Activated naive CD8-positive, alpha-beta T cell treated with anti-CD3 and anti-CD28 coated beads for 36 hours (primary cell): ENCODE measurements around the gene UNC13D. TPM values are rescaled to one million over a fixed set of nuclear protein-coding genes. Genes with fewer than 3 reads are reported as not detected.
"Not testable (repeated sequence)": the region's sequence is repeated elsewhere in the genome, so short reads cannot be mapped to it uniquely, and the experiment has no call there.

Source experiments
- DNase-seq: peaks from one replicate; pipeline ENCODE4 v3.0.0; 2021
- H3K27ac Mint-ChIP-seq: one replicate; pipeline ENCODE4 v1.8.0; 2022; ENCODE audit warnings: mild to moderate bottlenecking, moderate library complexity, mixed read lengths
- H3K27me3 Mint-ChIP-seq: one replicate; pipeline ENCODE4 v1.8.0; 2022; ENCODE audit warnings: mild to moderate bottlenecking, mixed read lengths
- H3K36me3 Mint-ChIP-seq: one replicate; pipeline ENCODE4 v1.8.0; 2021; ENCODE audit warnings: mild to moderate bottlenecking, mixed read lengths
- H3K4me1 Mint-ChIP-seq: one replicate; pipeline ENCODE4 v1.8.0; 2021; ENCODE audit warnings: mixed read lengths
- H3K4me3 Mint-ChIP-seq: one replicate; pipeline ENCODE4 v1.8.0; 2022; ENCODE audit warnings: mild to moderate bottlenecking, moderate library complexity, mixed read lengths
- H3K9me3 Mint-ChIP-seq: one replicate; pipeline ENCODE4 v1.8.0; 2022; ENCODE audit warnings: mixed read lengths
- total RNA-seq, 2 experiments: library from RNA; stranded (reverse); gene quantifications; one replicate each; pipeline ENCODE4 v1.2.3, GENCODE V29; 2021

The UNC13D gene
- total RNA-seq, 2 experiments from 2014 or later: 145 to 156 TPM

- Mint-ChIP-seq H3K4me3 (peak overlapping the region; percentile 82), H3K27me3 (peaks cover 5% of the 10 kb centered on the region), H3K36me3 (peaks cover 5% of the 10 kb centered on the region), H3K9me3 (no peaks in the 10 kb centered on the region), H3K4me1 (peaks cover 27% of the 10 kb centered on the region), H3K27ac (peak overlapping the region; percentile 71)
- DNase-seq: peak; percentile 83
Measured at GRCh38 chr17:75877752-75878173, 33.6 kb upstream of the UNC13D start.

DNA sequence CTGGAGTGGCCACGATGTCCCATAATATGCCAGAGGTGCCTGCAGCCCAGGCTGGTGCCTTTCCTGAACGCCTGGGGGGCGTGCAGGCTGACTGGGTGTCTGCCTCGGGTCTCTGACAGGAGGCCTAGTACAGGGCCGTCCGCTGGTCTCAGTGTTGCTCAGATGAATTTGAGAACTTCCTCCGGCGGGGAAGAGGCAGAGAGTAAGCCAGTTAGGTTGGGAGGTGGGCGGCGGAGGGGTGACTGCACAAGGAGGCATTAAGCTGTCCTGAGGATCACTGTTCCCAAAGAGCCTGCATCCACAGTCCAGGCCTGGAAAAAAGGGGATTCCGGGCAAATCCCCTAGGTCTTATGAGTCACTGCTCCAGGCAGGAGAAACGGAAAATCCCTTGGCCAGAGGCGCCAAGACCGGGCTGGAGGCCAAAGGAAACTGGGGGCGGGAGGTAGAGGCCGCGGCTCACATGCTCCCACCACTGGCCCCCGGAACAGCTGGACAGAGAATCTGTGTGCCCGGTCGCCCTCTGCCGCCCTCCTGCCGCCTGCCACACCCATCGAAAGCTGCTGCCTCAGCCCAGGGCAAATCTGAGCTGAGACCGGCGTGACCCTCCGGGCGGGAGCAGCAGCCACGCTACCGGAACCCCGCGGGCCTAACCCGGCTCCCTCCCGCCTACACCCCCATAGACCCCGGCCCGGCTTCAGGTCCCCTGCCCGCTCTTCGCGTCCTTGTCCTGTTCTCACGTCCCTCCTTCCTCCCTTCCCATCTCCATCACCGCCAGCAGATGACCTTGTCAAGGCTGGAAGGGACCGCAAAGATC, 32.9 kb upstream of the UNC13D start:
- Mint-ChIP-seq H3K9me3 (no peaks in the 10 kb centered on the region), H3K4me3 (peak overlapping the region; percentile 82), H3K4me1 (peaks cover 31% of the 10 kb centered on the region), H3K36me3 (peaks cover 5% of the 10 kb centered on the region), H3K27ac (peak overlapping the region; percentile 71), H3K27me3 (peaks cover 5% of the 10 kb centered on the region)
- peak; percentile 46 for DNase-seq

- peaks cover 31% of the 10 kb centered on the region for H3K4me1 Mint-ChIP-seq
- peak; percentile 80 for DNase-seq
- H3K36me3 Mint-ChIP-seq: peaks cover 5% of the 10 kb centered on the region
- H3K4me3 Mint-ChIP-seq: peak overlapping the region; percentile 82
- peaks cover 5% of the 10 kb centered on the region for H3K27me3 Mint-ChIP-seq
- no peaks in the 10 kb centered on the region for H3K9me3 Mint-ChIP-seq
- H3K27ac Mint-ChIP-seq: peak overlapping the region; percentile 71
Measured at GRCh38 chr17:75876190-75876937, 32.2 kb upstream of the UNC13D start.

GRCh38 chr17:75875940-75876189, 31.7 kb upstream of the UNC13D start:
- Mint-ChIP-seq H3K36me3 (peaks cover 5% of the 10 kb centered on the region), H3K9me3 (no peaks in the 10 kb centered on the region), H3K27me3 (peaks cover 5% of the 10 kb centered on the region), H3K27ac (peak overlapping the region; percentile 71), H3K4me3 (peak overlapping the region; percentile 82), H3K4me1 (peaks cover 31% of the 10 kb centered on the region)
- no peak for DNase-seq

DNA sequence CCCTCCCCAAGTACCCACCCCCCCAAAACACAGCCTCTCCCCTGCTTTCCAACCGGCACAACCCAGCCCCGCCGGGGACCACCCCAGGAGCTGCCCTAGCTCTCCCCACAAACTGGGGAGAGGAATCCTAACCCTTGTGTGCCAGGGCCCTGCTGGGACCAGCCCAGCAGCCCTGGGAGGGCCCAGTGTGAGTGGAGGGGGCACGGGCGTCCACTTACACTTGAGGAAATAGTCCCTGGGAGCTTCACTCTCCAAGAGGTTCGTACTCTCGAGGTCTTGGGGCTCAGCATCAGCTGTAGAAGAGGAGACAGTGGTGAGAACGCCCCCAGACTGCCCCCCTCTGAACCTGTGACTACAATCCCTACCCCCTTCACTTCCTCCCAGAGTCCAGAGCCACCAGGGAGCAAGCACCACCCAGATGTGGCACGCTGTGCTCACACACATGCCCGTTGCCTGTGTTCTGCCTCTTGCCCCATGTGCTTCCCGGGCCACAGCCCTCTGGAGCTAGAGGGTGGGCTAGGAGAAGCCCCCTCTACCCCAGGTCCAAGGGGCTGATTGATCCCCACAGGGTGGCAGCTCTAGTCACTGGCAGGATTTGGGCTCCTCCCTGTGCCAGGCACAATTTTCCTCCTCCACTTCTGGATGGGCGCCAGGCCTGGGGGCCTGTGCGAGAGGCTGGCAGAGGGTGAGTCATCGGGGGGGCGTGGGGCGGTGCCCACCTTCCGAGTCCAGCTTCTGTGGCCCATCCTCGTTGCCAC, 31.2 kb upstream of the UNC13D start:
- no peak for DNase-seq
- peaks cover 5% of the 10 kb centered on the region for H3K36me3 Mint-ChIP-seq
- H3K4me3 Mint-ChIP-seq: peak overlapping the region; percentile 82
- peaks cover 5% of the 10 kb centered on the region for H3K27me3 Mint-ChIP-seq
- H3K27ac Mint-ChIP-seq: peak overlapping the region; percentile 71
- no peaks in the 10 kb centered on the region for H3K9me3 Mint-ChIP-seq
- peaks cover 31% of the 10 kb centered on the region for H3K4me1 Mint-ChIP-seq

DNA sequence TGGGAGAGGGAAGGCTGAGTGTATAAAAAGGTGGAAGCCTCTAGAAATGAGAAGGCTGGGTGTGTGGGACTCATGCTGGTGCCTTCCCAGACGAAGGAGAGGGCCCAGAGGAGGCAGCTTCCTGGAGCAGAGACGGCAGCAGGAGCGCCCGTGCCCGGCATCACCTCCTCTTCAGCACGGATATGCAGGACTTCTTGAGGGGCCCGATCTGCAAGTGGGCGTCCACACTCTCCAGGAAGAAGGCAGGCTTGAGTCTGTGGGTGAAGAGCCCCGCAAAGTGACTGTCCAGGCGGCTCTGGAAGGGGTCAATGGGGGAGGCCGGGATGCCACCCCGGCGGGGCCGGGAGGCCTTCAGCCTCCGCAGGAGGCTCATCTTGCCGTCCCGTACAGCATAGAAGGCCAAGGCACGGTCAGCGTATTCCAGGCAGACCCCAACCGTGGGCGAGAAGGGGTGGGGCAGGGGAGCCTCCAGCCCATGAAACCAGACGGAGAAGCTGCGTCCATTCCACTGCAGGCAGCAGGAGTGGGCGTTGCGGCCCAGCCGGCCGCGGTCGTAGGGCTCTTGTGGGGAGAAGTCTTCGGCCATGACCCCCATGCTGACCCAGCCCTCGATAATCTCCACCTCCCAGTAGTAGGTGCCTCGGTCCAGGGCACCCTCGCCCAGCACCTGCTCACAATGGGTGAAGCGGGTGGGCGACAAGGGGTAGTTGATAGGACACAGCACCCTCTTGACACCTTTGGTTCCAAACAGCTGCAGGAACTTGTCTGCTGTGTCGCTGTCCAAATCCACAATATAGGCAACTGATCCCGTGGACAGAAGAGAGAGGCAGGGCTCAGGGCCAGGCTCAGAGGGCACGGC, 30.3 kb upstream of the UNC13D start:
- Mint-ChIP-seq H3K36me3 (peaks cover 5% of the 10 kb centered on the region), H3K27me3 (peaks cover 5% of the 10 kb centered on the region), H3K4me3 (no peak overlapping the region), H3K27ac (no peak overlapping the region), H3K4me1 (peaks cover 31% of the 10 kb centered on the region), H3K9me3 (no peaks in the 10 kb centered on the region)
- no peak for DNase-seq

DNA sequence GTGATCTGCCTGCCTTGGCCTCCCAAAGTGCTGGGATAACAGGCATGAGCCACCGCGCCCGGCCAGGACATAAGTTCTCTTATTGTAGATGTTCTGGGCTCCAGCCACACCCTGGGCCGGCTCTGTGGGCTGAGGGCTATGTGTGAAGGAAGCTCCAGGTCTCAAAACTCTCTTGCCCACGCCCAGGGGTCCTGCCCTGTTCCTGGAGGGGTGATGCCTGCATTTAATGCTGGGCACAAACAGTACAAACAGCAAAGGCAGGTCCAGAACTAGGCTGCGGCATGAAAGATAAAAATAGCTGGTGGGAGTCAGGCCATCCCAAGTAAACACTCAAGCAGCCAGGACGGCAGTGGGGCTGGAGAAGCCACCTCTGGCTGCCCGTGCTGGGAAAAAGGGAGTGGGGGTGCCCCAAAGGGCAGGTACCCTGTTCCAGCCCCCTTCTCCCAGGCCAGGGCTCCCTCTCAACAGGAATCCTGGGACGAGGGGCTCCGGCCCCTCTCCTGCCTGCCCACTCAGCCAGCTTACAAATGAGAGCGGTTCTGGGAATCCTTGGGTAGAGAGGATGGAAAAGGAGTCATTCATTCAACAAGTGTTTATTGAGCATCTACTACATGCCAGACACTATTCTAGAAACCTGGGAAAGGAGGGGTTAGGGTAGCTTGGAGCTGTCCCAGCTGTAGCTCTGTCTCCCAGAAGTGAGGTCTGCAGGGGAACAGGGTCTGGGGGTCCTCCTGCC, 29.6 kb upstream of the UNC13D start:
- no peak overlapping the region for H3K4me3 Mint-ChIP-seq
- H3K36me3 Mint-ChIP-seq: peaks cover 5% of the 10 kb centered on the region
- H3K9me3 Mint-ChIP-seq: no peaks in the 10 kb centered on the region
- peaks cover 27% of the 10 kb centered on the region for H3K4me1 Mint-ChIP-seq
- peaks cover 2% of the 10 kb centered on the region for H3K27me3 Mint-ChIP-seq
- H3K27ac Mint-ChIP-seq: no peak overlapping the region
- DNase-seq: no peak

- H3K4me1 Mint-ChIP-seq: peaks cover 24% of the 10 kb centered on the region
- peak overlapping the region; percentile 29 for H3K27ac Mint-ChIP-seq
- H3K36me3 Mint-ChIP-seq: peaks cover 5% of the 10 kb centered on the region
- H3K27me3 Mint-ChIP-seq: no peaks in the 10 kb centered on the region
- no peak overlapping the region for H3K4me3 Mint-ChIP-seq
- DNase-seq: peak; percentile 38
- no peaks in the 10 kb centered on the region for H3K9me3 Mint-ChIP-seq
Measured at GRCh38 chr17:75872434-75873351, 28.5 kb upstream of the UNC13D start.

DNA sequence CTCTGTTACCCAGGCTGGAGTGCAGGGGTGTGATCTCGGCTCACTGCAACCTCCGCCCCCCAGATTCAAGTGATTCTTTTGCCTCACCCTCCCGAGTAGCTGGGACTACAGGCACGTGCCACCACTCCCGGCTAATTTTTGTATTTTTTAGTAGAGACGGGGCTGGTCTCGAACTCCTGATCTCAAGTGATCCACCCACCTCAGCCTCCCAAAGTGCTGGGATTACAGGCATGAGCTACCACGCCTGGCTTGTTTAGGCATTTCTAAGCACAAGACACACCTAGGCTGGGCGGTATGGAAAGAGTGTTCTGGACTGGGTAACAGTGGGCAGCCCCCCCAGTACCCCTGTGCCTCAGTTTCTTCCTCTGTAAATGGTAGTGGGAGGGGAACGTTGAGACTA, 26.0 kb upstream of the UNC13D start:
- H3K4me3 Mint-ChIP-seq, H3K27me3 Mint-ChIP-seq, H3K36me3 Mint-ChIP-seq, H3K9me3 Mint-ChIP-seq, H3K4me1 Mint-ChIP-seq, H3K27ac Mint-ChIP-seq, DNase-seq: not testable (repeated sequence)

DNA sequence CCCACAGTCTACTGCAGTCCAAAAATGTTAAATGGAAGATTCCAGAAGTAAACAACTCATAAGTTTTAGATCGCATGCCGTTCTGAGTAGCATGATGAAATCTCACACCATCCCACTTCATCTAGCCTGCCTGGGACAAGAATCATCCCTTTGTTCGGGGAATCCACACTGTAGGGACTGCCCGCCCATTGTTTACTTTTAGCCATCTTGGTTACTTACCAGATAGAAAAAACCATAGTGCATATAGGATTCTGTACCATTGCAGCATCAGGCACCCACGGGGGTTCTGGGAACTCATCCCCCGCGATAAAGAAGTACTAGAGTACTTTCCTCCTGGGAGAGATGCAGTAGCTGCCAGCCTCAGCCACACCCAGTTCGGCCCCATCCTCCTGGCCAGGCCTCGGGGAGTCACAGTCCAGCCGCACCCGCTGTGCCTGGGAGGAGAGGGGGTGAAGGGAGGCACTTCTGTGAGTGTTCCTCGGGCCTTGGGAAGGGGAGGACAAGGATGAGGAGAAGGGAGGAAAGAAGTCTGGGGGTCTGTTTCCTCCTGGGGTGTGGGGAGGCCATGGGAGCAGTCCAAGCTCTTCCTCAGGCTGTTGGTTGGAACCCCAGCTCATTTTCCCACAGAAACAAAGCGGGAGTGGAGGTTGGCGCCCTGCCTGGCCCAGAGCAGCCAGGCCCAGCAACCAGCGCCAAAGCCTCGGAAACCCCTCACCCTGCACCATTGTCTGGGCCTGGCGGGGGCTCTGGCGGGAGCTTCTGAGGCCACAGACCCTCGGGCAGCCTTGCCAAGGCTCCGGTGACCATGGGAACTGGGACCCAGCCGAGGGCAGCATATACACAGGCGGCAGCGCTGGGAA, 25.3 kb upstream of the UNC13D start:
- Mint-ChIP-seq H3K36me3 (no peaks in the 10 kb centered on the region), H3K4me3 (no peak overlapping the region), H3K4me1 (peaks cover 16% of the 10 kb centered on the region), H3K9me3 (no peaks in the 10 kb centered on the region), H3K27ac (no peak overlapping the region), H3K27me3 (no peaks in the 10 kb centered on the region)
- DNase-seq: no peak

GRCh38 chr17:75868730-75869281, 24.6 kb upstream of the UNC13D start:
- not testable (repeated sequence) for H3K4me3 Mint-ChIP-seq, DNase-seq, H3K27me3 Mint-ChIP-seq, H3K9me3 Mint-ChIP-seq, H3K27ac Mint-ChIP-seq, H3K36me3 Mint-ChIP-seq
- H3K4me1 Mint-ChIP-seq: peaks cover 21% of the 10 kb centered on the region

- H3K4me3 Mint-ChIP-seq, H3K27ac Mint-ChIP-seq, DNase-seq, H3K27me3 Mint-ChIP-seq, H3K9me3 Mint-ChIP-seq, H3K36me3 Mint-ChIP-seq: not testable (repeated sequence)
- peaks cover 14% of the 10 kb centered on the region for H3K4me1 Mint-ChIP-seq
Measured at GRCh38 chr17:75865404-75866188, 21.4 kb upstream of the UNC13D start.
